ENCODE data around the gene UBA3. TPM values are rescaled to one million over a fixed set of nuclear protein-coding genes. Genes with fewer than 3 reads are reported as not detected.
A peak's percentile ranks its signal among the peaks of the same experiment; 100 is the strongest.

Gene UBA3
- total RNA-seq, 4 donors from 2014 or later, result 37.2 to 77.7 (median 48.6) TPM

- Histone ChIP-seq H3K4me1 (no peaks in the 10 kb centered on the region), H3K9me3 (no peaks in the 10 kb centered on the region), H3K36me3 (peaks cover 89% of the 10 kb centered on the region), H3K27ac (no peak overlapping the region), H3K4me3 (no peak overlapping the region), H3K27me3 (no peaks in the 10 kb centered on the region)
- WGBS, result 89% methylated on average over 9 of the region's 9 CpGs
- no peak for DNase-seq (ENCODE audit: low spot score in 2 of 2)
- TF ChIP-seq POLR2A (IDR thresholded peaks at IDR 0.05) (no peak), POLR2AphosphoS5 (IDR thresholded peaks at IDR 0.05) (no peak), CTCF (IDR thresholded peaks at IDR 0.05) (no peak), EP300 (IDR thresholded peaks at IDR 0.05) (no peak)
Measured at GRCh38 chr3:69032737-69033136, 47.4 kb downstream of the UBA3 start.

- TF ChIP-seq CTCF (IDR thresholded peaks at IDR 0.05) (no peak), EP300 (IDR thresholded peaks at IDR 0.05) (no peak), POLR2AphosphoS5 (IDR thresholded peaks at IDR 0.05) (no peak)
Measured at GRCh38 chr3:69032142-69032541, 48.0 kb downstream of the UBA3 start.

GRCh38 chr3:69031635-69032034, 48.5 kb downstream of the UBA3 start:
- WGBS, result 81% methylated on average over 1 of the region's 1 CpG
- Histone ChIP-seq H3K4me1 (no peaks in the 10 kb centered on the region), H3K9me3 (no peaks in the 10 kb centered on the region), H3K27me3 (no peaks in the 10 kb centered on the region), H3K4me3 (no peak overlapping the region), H3K27ac (no peak overlapping the region), H3K36me3 (peaks cover 89% of the 10 kb centered on the region)
- TF ChIP-seq EP300 (IDR thresholded peaks at IDR 0.05) (no peak), CTCF (IDR thresholded peaks at IDR 0.05) (no peak), POLR2AphosphoS5 (IDR thresholded peaks at IDR 0.05) (no peak), POLR2A (IDR thresholded peaks at IDR 0.05) (no peak)
- DNase-seq (ENCODE audit: low spot score in 2 of 2), result no peak

More at GRCh38 chr3:69032142-69032541, 48.0 kb downstream of the UBA3 start:
- WGBS, result 86% methylated on average over 2 of the region's 2 CpGs
- no peak overlapping the region for H3K4me3 ChIP-seq
- DNase-seq (ENCODE audit: low spot score in 2 of 2), result no peak
- H3K9me3 ChIP-seq, result no peaks in the 10 kb centered on the region
- no peaks in the 10 kb centered on the region for H3K4me1 ChIP-seq
- no peaks in the 10 kb centered on the region for H3K27me3 ChIP-seq
- no peak overlapping the region for H3K27ac ChIP-seq
- peaks cover 89% of the 10 kb centered on the region for H3K36me3 ChIP-seq

- WGBS, result 73% methylated on average over 4 of the region's 4 CpGs
- Histone ChIP-seq H3K27ac (no peak overlapping the region), H3K36me3 (peaks cover 36% of the 10 kb centered on the region), H3K27me3 (no peaks in the 10 kb centered on the region), H3K4me3 (no peak overlapping the region), H3K4me1 (no peaks in the 10 kb centered on the region), H3K9me3 (no peaks in the 10 kb centered on the region)
- TF ChIP-seq EP300 (IDR thresholded peaks at IDR 0.05), result no peak
- TF ChIP-seq POLR2AphosphoS5 (IDR thresholded peaks at IDR 0.05), result no peak
- no peak for TF ChIP-seq POLR2A (IDR thresholded peaks at IDR 0.05)
- TF ChIP-seq CTCF (IDR thresholded peaks at IDR 0.05), result no peak
- DNase-seq (ENCODE audit: low spot score in 2 of 2), result no peak
Measured at GRCh38 chr3:69020857-69021256, 59.3 kb downstream of the UBA3 start.

GRCh38 chr3:69020424-69020823, 59.7 kb downstream of the UBA3 start:
- Histone ChIP-seq H3K4me3 (no peak overlapping the region), H3K4me1 (no peaks in the 10 kb centered on the region), H3K9me3 (no peaks in the 10 kb centered on the region), H3K27me3 (no peaks in the 10 kb centered on the region), H3K27ac (no peak overlapping the region), H3K36me3 (peaks cover 31% of the 10 kb centered on the region)
- TF ChIP-seq POLR2AphosphoS5 (IDR thresholded peaks at IDR 0.05) (no peak), CTCF (IDR thresholded peaks at IDR 0.05) (peak in 1 of 2 donors; percentile 6), POLR2A (IDR thresholded peaks at IDR 0.05) (no peak)
- 51% methylated on average over 2 of the region's 2 CpGs for WGBS
- no peak for DNase-seq (ENCODE audit: low spot score in 2 of 2)

Data from suprapubic skin (tissue), 4 donors.